ENCODE results near the gene RNF115.
"Not testable (repeated sequence)": the region's sequence is repeated elsewhere in the genome, so short reads cannot be mapped to it uniquely, and the experiment has no call there.

RNF115 gene

DNA sequence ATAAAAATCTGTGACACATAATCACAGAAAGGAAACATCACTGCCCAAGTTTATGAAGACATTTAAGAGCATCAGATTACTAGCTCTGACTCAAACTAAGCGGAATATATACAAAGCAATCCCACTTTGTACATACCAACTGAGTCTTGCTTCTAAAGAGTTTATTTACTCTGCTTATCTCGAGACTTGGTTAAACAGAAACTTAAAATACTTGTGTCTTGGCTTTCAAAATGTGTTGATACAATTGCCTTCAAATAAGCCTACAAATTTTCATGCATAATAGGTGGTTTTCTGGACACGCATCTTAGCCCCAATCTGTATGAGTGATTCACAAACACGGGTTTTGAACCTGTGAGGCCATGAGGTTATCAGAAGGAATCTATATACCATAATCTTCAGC, 83.6 kb downstream of the RNF115 start:
- peaks cover 5% of the 10 kb centered on the region for H3K36me3 ChIP-seq
- no peak overlapping the region for H3K4me3 ChIP-seq (ENCODE audit: low read depth, low read length)
- TF ChIP-seq, protein P1, sequence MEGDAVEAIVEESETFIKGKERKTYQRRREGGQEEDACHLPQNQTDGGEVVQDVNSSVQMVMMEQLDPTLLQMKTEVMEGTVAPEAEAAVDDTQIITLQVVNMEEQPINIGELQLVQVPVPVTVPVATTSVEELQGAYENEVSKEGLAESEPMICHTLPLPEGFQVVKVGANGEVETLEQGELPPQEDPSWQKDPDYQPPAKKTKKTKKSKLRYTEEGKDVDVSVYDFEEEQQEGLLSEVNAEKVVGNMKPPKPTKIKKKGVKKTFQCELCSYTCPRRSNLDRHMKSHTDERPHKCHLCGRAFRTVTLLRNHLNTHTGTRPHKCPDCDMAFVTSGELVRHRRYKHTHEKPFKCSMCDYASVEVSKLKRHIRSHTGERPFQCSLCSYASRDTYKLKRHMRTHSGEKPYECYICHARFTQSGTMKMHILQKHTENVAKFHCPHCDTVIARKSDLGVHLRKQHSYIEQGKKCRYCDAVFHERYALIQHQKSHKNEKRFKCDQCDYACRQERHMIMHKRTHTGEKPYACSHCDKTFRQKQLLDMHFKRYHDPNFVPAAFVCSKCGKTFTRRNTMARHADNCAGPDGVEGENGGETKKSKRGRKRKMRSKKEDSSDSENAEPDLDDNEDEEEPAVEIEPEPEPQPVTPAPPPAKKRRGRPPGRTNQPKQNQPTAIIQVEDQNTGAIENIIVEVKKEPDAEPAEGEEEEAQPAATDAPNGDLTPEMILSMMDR (IDR thresholded peaks at IDR 0.05; ENCODE audit: low read depth, low read length) = no peak
- no peaks in the 10 kb centered on the region for H3K4me1 ChIP-seq
- no peaks in the 10 kb centered on the region for H3K27me3 ChIP-seq
- no peak for DNase-seq
- H3K9me3 ChIP-seq = no peaks in the 10 kb centered on the region

- no peaks in the 10 kb centered on the region for H3K9me3 ChIP-seq
- no peak overlapping the region for H3K4me3 ChIP-seq (ENCODE audit: low read depth, low read length)
- TF ChIP-seq, protein P1 (IDR thresholded peaks at IDR 0.05; ENCODE audit: low read depth, low read length) = no peak
- H3K36me3 ChIP-seq = no peaks in the 10 kb centered on the region
- no peaks in the 10 kb centered on the region for H3K4me1 ChIP-seq
- DNase-seq = no peak
- H3K27me3 ChIP-seq = no peaks in the 10 kb centered on the region
Measured at GRCh38 chr1:145736191-145736590, 87.7 kb downstream of the RNF115 start.

GRCh38 chr1:145730900-145731299, 93.0 kb downstream of the RNF115 start:
- DNase-seq = no peak
- H3K27me3 ChIP-seq = no peaks in the 10 kb centered on the region
- H3K36me3 ChIP-seq = no peaks in the 10 kb centered on the region
- H3K9me3 ChIP-seq = no peaks in the 10 kb centered on the region
- no peak overlapping the region for H3K4me3 ChIP-seq (ENCODE audit: low read depth, low read length)
- H3K4me1 ChIP-seq = no peaks in the 10 kb centered on the region
- TF ChIP-seq, protein P1 (IDR thresholded peaks at IDR 0.05; ENCODE audit: low read depth, low read length) = 0 out of 2 replicates have a peak, but pooled peaks have one; percentile 1

- no peaks in the 10 kb centered on the region for H3K36me3 ChIP-seq
- H3K4me1 ChIP-seq = no peaks in the 10 kb centered on the region
- H3K4me3 ChIP-seq (ENCODE audit: low read depth, low read length) = no peak overlapping the region
- H3K27me3 ChIP-seq = no peaks in the 10 kb centered on the region
- no peaks in the 10 kb centered on the region for H3K9me3 ChIP-seq
- DNase-seq = no peak
- TF ChIP-seq, protein P1 (IDR thresholded peaks at IDR 0.05; ENCODE audit: low read depth, low read length) = no peak
Measured at GRCh38 chr1:145730467-145730866, 93.4 kb downstream of the RNF115 start.

- no peaks in the 10 kb centered on the region for H3K9me3 ChIP-seq
- H3K4me3 ChIP-seq (ENCODE audit: low read depth, low read length) = no peak overlapping the region
- no peaks in the 10 kb centered on the region for H3K4me1 ChIP-seq
- no peak for DNase-seq
- TF ChIP-seq, protein P1 (IDR thresholded peaks at IDR 0.05; ENCODE audit: low read depth, low read length) = no peak
- no peaks in the 10 kb centered on the region for H3K36me3 ChIP-seq
- H3K27me3 ChIP-seq = no peaks in the 10 kb centered on the region
Measured at GRCh38 chr1:145729666-145730436, 94.0 kb downstream of the RNF115 start.

GRCh38 chr1:145729196-145729595, 94.7 kb downstream of the RNF115 start:
- no peak for DNase-seq
- TF ChIP-seq, protein P1 (IDR thresholded peaks at IDR 0.05; ENCODE audit: low read depth, low read length) = no peak
- H3K9me3 ChIP-seq = no peaks in the 10 kb centered on the region
- H3K4me3 ChIP-seq (ENCODE audit: low read depth, low read length) = no peak overlapping the region
- H3K36me3 ChIP-seq = no peaks in the 10 kb centered on the region
- H3K4me1 ChIP-seq = no peaks in the 10 kb centered on the region
- H3K27me3 ChIP-seq = no peaks in the 10 kb centered on the region

DNA sequence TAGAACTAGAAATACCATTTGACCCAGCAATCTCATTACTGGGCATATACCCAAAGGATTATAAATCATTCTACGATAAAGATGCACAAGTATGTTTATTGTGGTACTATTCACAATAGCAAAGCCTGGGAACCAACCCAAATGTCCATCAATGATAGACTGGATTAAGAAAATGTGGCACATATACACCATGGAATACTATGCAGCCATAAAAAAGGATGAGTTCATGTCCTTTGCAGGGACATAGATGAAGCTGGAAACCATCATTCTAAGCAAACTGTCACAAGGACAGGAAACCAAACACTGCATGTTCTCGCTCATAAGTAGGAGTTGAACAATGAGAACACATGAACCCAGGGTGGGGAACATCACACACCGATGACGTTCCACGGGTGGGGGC, 97.7 kb downstream of the RNF115 start:
- H3K27me3 ChIP-seq; H3K36me3 ChIP-seq; H3K4me3 ChIP-seq (ENCODE audit: low read depth, low read length); H3K9me3 ChIP-seq; H3K4me1 ChIP-seq; DNase-seq: not testable (repeated sequence)

Measured in BE2C (cell line).